C4-2B (cell line): ENCODE measurements around the gene ACOXL.

ENCODE experiments used
- H3K27ac ChIP-seq: fragments of 450-650 bp; 2 replicates; pipeline ENCODE4 v1.5.1; 2017
- ZFX ChIP-seq: fragments of 450-650 bp; IDR thresholded peaks from 2 replicates; pipeline ENCODE4 v1.6.1; 2017
- TF ChIP-seq, protein P1 (sequence below): fragments of 450-650 bp; conservative IDR thresholded peaks from 2 replicates; pipeline ENCODE4 v1.5.1; 2017; ENCODE audit warnings: mild to moderate bottlenecking

The ACOXL gene

DNA sequence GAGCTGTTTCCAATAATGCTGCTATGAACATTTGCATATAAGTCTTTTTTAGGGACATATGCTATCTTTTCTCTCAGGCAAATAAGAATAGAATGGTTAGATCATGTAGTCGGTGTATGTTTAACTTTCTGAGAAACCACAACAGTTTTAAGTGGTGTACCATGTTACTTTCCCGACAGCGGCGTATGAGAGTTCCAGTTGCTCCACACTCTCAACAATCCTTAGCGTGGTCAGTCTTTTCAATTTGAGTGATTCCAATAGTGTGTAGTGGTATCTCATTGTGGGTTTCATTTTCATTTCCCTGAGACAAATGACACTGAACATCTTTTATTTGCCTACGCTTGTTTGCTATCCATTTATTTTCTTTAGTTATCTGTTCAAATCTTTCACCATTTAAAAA lies 149.5 kb downstream of the ACOXL start:
- TF ChIP-seq ZFX, result no peak
- TF ChIP-seq, protein P1, sequence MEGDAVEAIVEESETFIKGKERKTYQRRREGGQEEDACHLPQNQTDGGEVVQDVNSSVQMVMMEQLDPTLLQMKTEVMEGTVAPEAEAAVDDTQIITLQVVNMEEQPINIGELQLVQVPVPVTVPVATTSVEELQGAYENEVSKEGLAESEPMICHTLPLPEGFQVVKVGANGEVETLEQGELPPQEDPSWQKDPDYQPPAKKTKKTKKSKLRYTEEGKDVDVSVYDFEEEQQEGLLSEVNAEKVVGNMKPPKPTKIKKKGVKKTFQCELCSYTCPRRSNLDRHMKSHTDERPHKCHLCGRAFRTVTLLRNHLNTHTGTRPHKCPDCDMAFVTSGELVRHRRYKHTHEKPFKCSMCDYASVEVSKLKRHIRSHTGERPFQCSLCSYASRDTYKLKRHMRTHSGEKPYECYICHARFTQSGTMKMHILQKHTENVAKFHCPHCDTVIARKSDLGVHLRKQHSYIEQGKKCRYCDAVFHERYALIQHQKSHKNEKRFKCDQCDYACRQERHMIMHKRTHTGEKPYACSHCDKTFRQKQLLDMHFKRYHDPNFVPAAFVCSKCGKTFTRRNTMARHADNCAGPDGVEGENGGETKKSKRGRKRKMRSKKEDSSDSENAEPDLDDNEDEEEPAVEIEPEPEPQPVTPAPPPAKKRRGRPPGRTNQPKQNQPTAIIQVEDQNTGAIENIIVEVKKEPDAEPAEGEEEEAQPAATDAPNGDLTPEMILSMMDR, result no peak
- H3K27ac ChIP-seq, result no peak overlapping the region

DNA sequence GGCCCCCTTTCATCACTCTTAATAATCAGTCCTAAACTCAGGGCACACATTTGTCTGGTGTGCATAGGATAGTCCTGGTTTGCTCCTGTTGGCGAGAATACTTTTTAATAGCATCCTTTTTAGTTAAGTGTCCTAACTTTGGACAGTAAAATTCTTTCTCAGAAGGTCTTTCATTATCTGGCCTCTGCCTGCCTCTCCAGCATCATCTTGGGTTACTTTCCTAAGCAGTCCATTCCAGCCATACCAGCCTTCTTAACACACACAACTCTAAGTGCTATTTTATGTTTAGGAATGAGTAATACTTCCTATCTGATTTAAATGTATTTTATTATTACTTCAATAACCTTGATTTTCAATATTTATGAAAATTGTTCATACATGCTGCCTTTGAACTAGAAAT lies 151.0 kb downstream of the ACOXL start:
- TF ChIP-seq, protein P1, result no peak
- no peak for TF ChIP-seq ZFX

DNA sequence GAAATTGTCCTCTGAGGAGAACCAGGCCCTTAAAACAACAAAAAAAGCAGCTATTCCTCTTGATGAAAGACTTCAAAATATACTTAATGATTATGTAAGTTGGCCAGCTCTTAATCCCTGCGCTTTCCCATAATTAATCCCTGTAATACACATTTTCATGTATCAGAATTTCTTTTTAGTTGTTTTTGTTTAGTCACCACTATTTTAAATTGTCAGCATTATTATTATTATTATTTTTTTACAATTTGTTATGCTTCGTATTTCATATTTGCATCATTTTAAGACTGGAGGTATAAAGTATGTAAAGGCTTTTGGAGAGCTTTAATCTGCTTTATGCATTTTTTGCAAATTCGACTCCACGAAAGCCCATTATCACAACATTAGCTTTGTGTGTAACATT lies 152.9 kb downstream of the ACOXL start:
- TF ChIP-seq ZFX, result no peak
- TF ChIP-seq, protein P1, result no peak
- H3K27ac ChIP-seq, result no peak overlapping the region

More for the DNA sequence above, 151.0 kb downstream of the ACOXL start:
- no peak overlapping the region for H3K27ac ChIP-seq

DNA sequence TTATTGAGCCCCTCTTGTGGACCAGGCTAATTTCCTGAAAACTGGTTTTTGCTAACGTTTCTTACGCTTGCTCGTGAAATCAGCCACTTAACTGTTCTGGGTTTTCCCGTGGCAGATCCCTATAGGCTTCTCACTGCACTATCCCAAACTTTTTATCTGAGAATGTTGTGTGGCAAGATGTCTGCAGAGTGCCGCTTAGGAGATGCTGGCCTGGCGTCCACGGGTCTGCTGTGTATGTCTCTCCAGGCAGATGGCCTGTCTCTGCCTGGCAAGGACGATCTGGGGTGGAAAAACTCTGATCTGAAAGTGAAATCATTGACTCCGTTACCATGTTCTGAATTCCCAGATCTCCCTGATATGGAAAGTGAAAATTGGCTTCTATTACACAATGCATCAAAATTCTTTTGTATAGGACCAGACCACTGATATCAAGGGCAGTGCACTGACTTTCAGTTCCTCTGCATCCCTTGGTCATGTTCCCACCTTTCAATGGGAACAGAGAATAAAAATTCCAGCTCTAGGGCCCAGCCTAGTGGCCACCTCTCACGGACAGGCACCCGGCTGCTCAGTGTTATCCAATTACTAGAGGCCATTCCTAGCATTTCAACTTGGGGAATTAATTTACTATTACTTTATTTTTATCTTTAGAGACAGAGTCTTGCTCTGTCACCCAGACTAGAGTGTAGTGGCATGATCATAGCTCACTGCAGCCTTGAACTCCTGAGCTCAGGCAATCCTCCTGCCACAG lies 154.6 kb downstream of the ACOXL start:
- no peak for TF ChIP-seq ZFX
- TF ChIP-seq, protein P1, result no peak

DNA sequence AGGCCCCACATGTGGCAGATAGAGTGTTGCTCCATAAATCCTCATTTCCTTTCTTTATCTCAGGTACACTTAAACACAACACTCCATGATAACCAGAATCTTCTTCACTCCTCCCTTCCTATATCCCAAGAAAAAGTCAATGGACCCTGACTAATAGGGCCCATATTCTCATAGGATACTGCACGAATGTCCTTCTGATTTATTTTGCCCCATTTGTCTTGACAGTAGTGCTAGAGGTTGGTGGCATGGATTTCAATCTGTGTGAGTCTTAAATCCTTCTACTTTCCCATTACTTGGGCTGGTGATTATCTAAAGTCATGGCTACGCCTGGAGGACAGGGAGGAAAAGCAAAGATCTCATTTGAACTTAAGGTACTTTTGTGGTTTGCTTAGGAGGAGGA lies 156.0 kb downstream of the ACOXL start:
- no peak overlapping the region for H3K27ac ChIP-seq

More for the DNA sequence above, 154.6 kb downstream of the ACOXL start:
- H3K27ac ChIP-seq, result no peak overlapping the region

DNA sequence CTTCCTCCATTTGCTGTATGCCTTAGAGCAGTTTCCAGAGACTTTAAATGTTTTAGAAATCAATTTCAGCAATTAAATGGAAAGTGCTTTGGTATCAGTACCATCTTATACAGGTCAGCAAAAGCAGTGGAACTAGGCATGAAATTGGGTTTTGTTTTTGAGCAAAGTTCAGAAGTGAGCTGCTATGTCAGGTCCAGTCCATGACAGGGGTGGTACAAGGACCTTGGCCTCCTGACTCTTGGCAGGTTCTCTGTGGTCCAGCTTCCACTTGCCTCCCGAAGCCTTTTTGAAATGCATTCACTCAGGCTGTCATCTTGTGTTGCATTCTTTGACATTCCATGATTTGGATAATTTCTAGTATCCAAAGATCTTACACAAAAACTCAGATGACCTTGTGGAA lies 159.3 kb downstream of the ACOXL start:
- no peak overlapping the region for H3K27ac ChIP-seq
- no peak for TF ChIP-seq ZFX
- TF ChIP-seq, protein P1, result no peak

More for the DNA sequence above, 156.0 kb downstream of the ACOXL start:
- TF ChIP-seq ZFX, result no peak
- TF ChIP-seq, protein P1, result no peak

DNA sequence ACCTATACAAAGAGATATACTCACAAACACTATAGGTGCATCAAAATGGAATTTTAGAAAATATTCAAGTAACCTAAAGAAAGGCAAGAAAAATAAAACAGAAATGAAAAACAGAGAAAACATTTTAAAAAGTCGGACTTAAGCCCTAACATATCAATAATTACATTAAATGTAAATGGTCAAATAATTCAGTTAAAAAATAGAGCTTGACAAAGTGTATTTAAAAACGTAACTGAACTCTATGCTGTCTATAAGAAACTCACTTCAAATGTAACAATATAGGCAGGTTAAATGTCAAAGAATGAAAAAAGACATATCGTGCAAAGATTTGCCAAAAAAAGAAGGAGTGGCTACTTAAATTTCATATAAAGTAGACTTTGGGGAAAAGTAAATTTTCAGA lies 163.9 kb downstream of the ACOXL start:
- no peak for TF ChIP-seq ZFX
- TF ChIP-seq, protein P1, result no peak

More for the DNA sequence above, 163.9 kb downstream of the ACOXL start:
- H3K27ac ChIP-seq, result no peak overlapping the region
